C4-2B (cell line): ENCODE results near the gene TMBIM1.
A peak's percentile ranks its signal among the peaks of the same experiment; 100 is the strongest.

Experiments
- H3K27ac ChIP-seq: fragments of 450-650 bp; 2 replicates; pipeline ENCODE4 v1.5.1; 2017
- ZFX ChIP-seq: fragments of 450-650 bp; IDR thresholded peaks from 2 replicates; pipeline ENCODE4 v1.6.1; 2017
- TF ChIP-seq, protein P1 (sequence below): fragments of 450-650 bp; conservative IDR thresholded peaks from 2 replicates; pipeline ENCODE4 v1.5.1; 2017; ENCODE audit warnings: mild to moderate bottlenecking

The TMBIM1 gene

DNA sequence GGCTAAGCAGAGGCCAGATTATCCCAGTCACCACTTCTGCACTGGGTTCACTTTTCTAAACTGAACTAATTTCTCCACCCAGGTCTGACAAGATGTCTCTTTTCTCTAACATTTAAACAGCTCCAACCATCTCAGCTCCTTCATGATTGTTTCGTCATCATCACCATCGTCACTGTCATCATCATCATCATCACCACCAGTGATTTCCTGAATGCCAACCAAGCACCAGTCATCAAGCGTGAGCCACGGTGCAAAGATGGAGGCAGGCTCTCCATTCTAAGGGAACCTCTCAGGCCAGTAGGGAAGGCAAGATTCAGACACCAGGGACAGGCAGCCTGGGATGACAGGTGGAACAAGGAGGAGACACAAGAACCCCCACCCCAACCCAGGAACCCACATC, 25.5 kb upstream of the TMBIM1 start:
- H3K27ac ChIP-seq = 0 out of 2 replicates have a peak overlapping the region, but pooled peaks have one; percentile 3
- TF ChIP-seq, protein P1, sequence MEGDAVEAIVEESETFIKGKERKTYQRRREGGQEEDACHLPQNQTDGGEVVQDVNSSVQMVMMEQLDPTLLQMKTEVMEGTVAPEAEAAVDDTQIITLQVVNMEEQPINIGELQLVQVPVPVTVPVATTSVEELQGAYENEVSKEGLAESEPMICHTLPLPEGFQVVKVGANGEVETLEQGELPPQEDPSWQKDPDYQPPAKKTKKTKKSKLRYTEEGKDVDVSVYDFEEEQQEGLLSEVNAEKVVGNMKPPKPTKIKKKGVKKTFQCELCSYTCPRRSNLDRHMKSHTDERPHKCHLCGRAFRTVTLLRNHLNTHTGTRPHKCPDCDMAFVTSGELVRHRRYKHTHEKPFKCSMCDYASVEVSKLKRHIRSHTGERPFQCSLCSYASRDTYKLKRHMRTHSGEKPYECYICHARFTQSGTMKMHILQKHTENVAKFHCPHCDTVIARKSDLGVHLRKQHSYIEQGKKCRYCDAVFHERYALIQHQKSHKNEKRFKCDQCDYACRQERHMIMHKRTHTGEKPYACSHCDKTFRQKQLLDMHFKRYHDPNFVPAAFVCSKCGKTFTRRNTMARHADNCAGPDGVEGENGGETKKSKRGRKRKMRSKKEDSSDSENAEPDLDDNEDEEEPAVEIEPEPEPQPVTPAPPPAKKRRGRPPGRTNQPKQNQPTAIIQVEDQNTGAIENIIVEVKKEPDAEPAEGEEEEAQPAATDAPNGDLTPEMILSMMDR = no peak
- no peak for TF ChIP-seq ZFX

DNA sequence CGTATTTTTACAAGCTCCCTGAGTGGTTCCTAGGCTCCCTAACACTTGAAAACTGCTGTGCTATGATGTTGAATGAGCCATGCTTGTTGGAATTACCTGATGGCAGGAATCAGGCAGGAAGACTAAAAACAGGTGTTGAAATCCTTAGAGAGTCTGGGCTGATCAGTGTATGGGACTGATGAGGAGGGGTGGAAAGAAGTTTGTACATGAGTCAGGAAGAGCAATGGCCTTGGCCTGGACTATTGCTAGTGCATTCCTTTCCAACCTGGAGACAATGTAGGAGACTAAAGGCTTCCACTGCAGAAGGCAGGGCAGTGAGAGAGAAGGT, 25.0 kb upstream of the TMBIM1 start:
- no peak overlapping the region for H3K27ac ChIP-seq
- no peak for TF ChIP-seq ZFX
- TF ChIP-seq, protein P1 = no peak

DNA sequence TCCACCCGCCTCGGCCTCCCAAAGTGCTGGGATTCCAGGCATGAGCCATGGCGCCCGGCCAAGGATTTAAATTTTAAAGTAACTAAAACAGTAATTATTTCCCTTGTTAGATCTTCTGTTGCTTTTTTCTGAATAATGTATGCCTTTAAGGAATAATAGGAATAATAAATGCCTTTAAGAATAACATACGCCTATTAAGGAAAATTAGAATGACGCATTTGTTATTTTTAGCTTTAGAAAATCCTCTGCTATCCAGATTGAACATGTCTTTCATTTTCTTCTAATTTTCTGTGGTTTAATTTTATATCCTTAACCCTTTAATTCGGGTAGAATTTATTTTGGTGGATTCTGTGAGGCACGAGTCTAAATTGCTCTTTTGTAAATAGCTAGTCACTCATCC, 23.1 kb upstream of the TMBIM1 start:
- H3K27ac ChIP-seq = peak overlapping the region; percentile 88; the same call in 1 of the 2 replicates

DNA sequence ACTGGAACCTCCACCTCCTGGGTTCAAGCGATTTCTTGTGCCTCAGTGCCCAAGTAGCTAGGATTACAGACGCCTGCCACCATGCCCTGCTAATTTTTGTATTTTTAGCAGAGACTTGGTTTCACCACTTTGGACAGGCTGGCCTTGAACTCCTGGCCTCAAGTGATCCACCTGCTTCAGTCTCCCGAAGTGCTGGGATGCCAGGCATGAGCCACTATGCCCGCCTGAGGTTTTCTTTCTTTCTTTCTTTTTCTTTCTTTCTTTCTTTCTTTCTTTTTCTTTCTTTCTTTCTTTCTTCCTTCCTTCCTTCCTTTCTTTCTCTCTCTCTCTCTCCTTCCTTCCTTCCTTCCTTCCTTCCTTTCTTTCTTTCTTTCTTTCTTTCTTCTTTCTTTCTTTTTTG, 22.5 kb upstream of the TMBIM1 start:
- peak overlapping the region; percentile 88 for H3K27ac ChIP-seq

More for the DNA sequence above, 23.1 kb upstream of the TMBIM1 start:
- TF ChIP-seq, protein P1 = no peak
- no peak for TF ChIP-seq ZFX

DNA sequence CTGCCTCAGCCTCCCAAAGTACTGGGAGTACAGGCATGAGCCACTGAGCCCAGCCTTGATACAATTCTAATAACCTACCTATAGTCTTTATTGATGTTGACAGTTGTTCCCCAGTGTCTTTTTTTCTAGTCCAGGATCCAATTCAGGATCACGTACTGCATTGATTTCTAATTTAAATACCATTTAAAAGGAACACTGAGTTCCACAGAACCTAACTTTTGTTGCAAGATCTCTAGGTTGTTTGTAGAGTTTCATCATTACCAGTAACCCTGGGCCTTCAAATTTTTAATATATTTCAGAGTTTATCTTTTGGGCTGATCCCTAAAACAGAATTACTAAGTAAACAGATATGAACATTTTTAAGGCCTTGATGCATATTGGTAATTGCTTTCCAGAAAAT, 21.1 kb upstream of the TMBIM1 start:
- TF ChIP-seq, protein P1 = no peak
- no peak for TF ChIP-seq ZFX
- H3K27ac ChIP-seq = peak overlapping the region; percentile 88

DNA sequence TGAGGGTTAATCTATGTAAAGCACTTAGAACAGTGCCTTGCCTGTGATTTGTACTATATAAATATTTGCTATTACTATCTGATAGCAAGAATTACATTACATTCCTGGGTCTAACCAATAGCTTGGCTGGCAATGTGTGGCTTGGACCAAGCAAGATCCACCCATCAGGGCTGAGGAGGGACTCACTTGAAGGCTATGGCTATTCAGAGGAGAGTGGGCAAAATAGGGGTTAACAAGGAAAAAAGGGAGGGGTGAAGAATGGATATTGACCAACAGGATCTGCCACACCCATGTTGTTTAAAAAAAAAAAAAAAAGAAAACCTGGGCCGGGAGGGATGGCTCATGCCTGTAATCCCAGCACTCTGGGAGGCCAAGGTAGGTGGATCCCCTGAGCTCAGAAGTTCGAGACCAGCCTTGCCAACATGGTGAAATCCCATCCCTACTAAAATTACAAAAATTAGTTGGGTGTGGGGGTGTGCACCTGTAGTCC, 20.0 kb upstream of the TMBIM1 start:
- no peak for TF ChIP-seq ZFX
- TF ChIP-seq, protein P1 = no peak
- H3K27ac ChIP-seq = peak overlapping the region; percentile 88

DNA sequence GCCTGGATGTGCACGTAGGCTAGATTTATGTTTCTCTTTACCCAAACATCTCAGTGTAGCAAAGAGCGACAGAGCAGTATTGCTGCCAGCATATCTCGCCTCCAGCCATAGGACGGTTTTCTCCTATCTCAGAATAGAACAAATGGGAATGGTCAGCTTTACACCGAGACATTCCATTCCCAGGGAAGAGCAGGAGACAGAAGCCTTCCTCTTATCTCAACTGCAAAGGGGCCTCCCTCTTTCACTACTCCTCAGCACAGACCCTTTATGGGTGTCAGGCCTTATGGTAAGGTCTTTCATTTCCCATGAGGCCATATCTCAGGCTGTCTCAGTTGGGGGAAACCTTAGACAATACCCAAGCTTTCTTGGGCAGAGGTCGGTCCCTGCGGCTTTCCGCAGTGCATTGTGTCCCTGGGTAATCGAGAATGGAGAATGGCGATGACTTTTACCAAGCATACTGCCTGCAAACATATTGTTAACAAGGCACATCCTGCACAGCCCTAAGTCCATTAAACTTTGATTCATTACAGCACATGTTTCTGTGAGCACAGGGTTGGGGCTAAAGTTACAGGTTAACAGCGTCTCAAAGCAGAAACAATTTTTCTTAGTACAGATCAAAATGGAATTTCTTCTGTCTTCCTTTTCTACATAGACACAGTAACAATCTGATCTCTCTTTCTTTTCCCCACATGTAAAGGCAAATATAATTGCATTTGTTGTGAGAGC, 19.4 kb upstream of the TMBIM1 start:
- peak overlapping the region; percentile 88 for H3K27ac ChIP-seq

DNA sequence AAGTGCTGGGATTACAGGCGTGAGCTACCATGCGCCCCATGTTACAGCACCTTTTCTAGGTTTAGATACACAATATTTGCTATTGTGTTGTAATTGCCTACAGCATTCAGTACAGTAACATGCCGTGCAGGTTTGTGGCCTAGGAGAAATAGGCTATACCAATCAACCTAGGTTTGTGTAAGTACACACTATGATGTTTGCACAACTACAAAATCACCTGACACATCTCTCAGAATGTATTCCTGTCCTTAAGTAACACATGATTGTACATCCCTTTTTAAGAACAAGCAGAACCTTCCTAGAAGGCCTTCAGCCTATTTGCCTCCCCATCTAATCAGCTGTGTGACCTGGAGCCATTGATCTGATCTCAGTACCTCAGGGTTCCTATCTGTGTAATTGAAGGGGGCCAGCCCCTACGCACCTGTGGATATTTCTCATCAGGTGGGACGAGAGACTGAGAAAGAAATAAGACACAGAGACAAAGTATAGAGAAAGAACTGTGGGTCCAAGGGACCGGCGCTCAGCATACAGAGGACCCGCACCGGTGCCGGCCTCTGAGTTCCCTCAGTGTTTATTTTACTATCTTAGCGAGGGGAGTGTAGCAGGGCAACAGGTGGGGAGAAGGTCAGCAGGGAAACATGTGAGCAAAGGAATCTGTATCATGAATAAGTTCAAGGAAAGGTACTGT, 18.7 kb upstream of the TMBIM1 start:
- H3K27ac ChIP-seq = peak overlapping the region; percentile 88
- TF ChIP-seq ZFX = no peak
- TF ChIP-seq, protein P1 = no peak
